ENCODE measurements around the gene CNPY1.
A peak's percentile ranks its signal among the peaks of the same experiment; 100 is the strongest.

Gene CNPY1

GRCh38 chr7:155511702-155511996, 34.7 kb downstream of the CNPY1 start:
- DNase-seq (ENCODE audit: low spot score): no peak

DNA sequence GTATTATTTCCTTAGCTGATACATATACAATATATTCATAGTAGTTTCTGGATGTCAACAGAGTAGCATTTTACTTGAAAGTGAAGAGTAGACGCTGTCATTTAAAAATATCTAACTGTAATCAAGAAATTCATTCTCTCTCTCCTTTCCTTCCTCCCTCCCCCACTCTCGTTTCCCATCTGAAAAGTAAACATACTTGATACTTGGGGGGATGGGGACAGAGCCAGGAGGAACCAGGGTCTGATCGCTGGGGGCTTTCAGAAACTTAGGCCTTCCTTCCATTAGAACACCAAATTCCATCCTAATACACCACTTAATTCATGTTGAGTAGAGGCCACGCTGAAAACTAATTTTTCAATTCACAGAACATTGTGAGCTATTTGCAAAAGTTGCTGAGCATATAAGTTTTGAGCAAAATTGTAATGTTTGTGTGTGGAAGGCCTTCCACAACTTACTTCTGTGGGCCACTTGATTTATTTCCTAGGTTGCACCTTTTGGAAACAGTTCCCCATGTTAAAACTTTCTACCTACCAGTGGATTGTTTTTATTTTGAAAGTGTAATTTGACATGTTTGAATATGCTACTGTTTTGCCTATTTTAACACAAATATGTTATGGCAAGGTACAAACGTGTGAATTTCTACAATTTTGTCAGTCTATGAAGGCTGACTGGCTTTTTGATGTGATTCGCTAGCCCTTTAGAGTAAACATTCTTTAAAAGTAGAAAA, 35.2 kb downstream of the CNPY1 start:
- no peak for DNase-seq (ENCODE audit: low spot score)

GRCh38 chr7:155509725-155510551, 36.4 kb downstream of the CNPY1 start:
- DNase-seq (ENCODE audit: low spot score): no peak

DNA sequence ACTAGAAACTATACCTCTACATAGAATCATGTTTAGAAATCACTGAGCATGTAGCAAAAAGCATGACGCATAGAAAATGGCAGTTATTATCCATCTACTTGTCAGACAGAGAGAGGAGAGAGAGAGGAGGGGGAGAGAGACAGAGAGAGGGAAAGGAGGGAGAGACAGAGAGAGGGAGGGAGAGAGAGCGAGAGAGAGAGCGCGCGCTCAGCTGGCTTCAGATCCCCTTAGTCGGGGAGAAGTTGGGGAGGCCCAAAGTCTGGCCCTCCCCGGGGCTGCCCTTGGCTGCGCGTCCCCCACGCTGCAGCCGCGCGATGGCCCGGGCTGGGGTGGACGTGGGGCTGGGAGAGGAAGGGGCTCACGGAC, 37.0 kb downstream of the CNPY1 start:
- no peak for DNase-seq (ENCODE audit: low spot score)

GRCh38 chr7:155508376-155509358, 37.7 kb downstream of the CNPY1 start:
- DNase-seq (ENCODE audit: low spot score): no peak

- DNase-seq (ENCODE audit: low spot score): no peak
Measured at GRCh38 chr7:155507576-155507975, 38.8 kb downstream of the CNPY1 start.

DNA sequence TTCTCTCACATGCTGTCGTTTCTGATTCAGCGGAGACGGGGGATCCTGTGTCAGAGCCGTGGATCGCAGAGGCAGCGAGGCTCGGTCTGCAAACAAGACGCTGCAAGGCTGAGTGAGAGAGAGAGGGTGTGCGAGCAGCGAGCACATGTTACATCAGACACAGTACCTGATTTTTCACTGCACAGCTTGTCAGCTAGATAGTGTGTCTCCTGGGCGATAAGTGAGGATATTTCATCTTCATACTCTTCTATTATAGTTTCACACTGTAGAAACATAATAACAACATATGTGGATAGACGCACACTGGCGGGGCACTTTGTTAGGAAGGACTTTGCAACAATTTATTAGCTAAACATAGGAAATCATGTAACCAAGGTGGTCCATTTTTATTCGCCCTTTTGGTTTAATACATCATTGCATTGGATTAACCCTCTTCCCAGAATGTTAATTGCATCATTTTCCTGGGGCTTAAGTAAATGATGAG, 39.5 kb downstream of the CNPY1 start:
- no peak for DNase-seq (ENCODE audit: low spot score)

GRCh38 chr7:155505422-155505793, 41.0 kb downstream of the CNPY1 start:
- DNase-seq (ENCODE audit: low spot score): no peak

DNA sequence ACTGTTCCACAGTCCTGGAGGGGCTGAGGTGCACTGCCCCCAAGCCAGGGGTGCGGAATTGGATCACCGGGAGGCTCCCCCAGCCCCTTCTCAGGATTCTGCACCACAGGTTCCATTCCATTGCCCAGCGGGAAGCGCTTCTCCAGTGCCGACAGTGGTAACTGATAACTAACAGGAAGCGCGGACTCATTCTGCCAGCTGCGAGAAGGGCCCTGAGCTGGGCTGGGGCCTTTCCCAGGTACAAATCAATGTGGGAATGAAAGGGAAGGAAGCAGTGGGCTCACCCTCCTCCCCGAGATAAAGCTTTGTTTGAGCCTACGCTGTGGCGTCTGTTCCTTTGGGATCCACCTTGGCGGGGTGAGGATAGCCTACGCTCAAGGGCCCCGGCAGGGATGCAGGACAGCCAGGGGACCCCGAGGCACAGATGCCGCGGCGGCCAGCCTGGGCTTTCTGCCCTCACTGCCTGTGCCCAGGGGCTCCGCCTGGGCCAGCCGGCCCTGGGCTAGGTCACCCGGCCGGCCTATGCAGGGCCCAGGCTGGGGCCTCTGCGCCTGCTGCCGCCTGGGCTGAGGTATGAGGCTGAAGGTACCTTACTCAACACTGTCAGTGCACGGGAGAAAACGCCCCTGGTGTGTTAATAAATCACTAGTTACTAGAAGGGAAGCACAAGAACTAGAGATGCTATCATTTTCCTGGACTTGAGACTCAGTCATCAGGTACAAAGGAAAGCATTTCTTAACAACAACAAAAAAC, 49.0 kb downstream of the CNPY1 start:
- no peak for DNase-seq (ENCODE audit: low spot score)

GRCh38 chr7:155496267-155497005, 49.9 kb downstream of the CNPY1 start:
- no peak for DNase-seq (ENCODE audit: low spot score)

DNA sequence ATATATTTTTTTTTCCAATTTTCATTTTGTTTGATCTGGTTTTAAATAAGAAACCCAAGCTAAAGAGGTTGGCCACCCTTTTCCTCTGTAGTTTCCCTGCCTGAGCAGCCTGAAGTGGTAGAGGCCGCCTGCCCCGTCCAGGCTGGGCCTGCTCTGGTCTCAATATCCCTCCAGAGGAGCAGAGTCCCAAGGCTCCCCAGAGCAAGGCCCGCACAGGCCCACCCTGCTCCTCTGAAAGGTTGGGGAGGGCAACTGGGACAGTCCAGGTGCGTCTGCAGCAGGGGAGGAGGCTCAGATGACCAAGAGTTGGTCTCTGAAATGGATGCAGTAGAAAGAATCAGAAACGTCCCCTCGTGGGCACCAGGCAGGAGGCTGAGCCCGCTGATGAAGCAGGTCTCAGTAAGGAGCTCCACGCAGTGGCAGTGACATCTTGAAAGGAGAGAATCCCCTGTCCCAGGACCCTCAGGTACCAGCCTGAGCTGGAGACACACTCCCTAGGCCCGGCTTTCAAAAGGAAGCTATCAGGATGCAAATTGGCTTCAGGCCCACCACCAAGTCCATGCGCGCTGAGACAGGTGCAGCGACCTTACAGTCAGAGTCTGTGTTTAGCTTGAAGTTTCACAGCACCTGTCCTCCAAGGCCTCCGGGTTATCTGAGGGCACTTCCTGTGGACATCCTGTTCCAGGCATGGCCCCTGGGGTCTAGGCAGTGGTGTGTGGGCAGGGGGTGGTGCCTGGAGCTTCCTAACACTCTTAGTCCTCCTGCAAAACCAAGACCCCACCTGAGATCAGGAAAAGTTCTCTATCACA, 50.7 kb downstream of the CNPY1 start:
- no peak for DNase-seq (ENCODE audit: low spot score)

DNA sequence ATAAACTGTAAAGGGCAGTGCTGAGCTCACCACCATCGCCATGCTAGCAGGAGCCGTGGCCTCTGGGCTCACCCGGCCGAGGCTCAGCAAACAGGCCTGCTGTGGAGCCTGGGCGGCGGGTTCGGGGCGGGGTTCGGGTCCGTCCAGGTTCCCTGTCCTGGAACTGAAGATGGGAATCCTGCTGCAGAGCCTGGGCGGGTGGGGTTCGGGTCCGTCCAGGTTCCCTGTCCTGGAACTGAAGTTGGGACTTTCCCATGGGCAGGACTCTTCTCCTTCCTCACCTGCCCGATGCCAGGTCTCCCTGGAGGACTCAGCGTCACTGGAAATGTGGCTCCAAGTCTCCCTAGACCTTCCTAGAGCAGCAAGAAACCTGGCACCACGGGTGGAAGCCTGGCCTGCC, 51.8 kb downstream of the CNPY1 start:
- DNase-seq (ENCODE audit: low spot score): no peak

DNA sequence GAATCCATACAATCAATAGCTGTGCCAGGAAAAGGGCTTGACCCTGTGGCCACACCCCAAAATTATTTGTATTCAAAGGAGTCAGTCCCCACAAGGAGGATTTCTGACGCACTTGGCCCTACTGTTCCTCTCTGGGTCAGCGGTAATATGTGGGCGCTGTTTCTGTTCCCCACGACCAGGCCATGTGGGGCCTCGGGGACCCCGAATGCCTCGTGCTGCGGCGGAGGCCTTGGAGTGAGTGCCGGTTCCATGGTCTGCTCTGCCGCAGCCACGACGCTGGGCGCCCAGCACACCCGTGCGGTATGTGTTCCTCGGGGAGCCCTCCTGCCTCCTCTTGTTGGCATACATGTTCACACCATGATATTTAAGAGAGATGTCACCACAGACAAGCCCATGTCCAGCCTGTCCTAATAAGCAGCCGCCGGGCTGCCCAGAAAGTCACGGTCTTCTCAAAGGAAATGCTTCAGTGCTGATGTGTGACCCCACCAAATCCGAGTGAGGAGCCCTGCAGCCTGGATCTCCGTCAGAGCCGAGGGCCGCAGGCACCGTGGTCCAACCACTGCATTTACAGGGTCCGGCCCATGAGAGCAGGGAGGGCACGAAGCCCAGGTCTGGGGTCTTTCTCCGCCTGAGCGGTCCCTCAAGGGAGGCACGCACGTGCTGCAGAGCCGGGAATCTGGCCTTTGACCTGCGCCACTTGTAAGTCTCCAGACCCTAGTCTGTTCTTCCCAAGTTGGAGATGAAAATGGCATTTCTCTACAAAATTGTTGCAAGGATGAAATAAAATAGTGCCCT, 52.4 kb downstream of the CNPY1 start:
- DNase-seq (ENCODE audit: low spot score): no peak

GRCh38 chr7:155491812-155492211, 54.5 kb downstream of the CNPY1 start:
- no peak for DNase-seq (ENCODE audit: low spot score)

DNA sequence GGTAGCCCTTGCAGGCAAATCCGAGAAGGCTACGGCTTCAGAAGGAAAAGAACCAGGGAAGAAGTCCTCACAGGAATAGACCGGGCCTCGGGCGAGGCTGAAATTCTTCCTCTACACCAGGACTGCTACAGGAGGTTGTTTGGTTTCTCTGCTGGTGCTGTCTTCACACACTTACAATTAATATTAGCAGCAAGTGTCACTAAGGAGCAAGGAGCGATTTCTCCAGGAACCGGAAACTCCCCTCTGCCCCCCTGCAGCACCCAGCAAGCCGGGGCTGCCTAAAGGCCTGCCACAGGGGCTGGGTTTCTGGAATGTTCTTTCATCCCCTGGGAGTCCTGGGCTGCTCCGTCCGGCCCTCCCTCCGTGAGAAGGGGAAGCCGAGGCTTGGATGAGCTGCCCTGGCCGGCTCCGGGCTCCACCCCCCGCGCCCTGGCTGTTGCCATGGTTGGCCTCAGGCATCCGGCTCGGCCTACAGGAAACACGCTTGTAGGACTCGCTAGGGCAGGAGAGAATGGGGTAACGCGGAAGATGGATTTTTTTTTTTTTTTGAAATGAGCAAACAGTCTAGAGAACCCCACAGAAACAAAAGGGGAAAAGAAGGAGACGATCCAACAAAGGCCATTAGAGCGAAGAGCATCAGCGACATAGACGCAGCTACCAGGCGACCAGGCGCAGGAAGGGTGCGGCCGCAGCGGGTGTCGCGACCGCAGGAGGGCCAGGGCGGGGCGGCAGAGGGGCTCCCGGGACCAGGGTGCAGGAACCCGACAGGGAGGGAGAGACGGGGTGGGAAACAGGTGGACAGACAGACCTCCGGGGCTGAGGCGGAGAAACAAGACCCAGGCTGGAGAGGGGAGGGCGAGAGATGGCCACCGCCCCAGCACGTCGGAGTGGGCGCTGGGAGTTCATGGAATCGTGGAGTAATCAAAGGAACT, 55.4 kb downstream of the CNPY1 start:
- DNase-seq (ENCODE audit: low spot score): peak; percentile 25

DNA sequence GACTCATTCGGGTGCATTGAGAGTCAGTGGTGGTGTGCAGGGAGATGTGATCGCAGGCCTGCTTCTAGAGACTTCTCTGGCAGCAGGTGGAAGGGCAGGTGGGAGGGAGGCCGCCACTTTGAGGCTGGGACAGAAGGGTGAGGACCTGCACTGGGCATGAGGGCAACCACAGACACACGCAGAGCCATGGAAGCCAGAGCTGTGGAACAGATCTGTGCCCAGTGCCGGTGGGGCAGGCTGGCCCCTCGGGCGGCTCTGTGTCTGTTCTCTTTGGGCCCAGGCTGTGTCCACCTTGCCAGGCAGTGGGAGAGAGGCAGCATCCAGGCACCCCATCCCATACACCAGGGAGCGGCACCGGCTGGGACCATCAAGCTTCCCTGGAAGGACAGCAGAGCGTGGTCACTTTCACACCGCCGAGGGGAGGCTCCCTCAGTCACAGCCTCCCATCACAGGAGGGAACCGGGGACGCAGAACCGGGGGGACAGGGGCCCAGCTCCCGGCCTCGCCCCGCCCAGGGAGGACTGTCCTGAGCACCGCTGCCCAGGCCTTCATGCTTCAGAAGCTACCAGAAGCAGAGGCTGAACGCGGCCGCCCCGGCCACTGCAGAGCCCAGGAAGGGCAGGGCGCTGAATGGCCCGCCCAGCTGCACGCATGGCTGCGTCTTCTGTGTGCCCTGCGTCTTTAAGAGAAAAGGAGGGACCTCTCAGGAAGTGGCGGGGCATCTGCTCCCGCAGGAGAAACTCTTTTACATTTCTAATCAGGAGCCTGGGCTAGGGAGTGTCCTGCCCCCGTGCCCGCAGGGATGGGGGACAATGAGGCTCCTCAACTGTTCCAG, 56.3 kb downstream of the CNPY1 start:
- no peak for DNase-seq (ENCODE audit: low spot score)

DNA sequence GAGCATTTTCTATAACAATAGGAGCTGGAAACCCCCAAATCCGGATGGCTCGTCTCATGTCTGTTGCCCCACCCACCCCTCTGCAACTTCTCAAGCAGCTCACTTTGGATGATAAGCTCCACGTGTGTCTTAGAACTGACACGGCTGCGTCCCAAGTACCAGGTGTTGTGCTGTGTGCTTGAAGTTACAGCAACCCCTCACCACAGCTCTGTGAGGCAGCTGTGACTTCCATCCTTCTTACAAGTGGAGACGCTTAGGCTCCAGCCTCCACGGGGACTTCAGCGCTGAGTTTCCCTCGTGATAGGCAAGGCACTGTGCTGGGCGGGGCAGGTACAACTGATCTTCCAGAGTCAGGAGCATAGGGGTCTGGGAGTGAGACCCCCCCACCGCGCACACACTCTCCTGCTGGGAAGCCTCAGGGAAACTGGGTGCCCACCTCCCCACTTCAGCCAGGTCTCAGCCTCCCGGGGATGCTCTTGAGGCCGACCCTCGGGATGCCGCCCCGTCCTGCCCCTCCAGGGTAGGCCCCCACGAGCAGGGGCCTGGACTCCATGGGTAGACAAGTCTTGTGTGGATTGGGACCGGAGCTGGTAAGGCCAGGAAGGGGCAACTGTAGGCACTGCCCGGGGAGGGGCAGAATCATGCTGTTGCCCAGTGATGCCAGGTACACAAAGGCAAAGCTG, 57.1 kb downstream of the CNPY1 start:
- DNase-seq (ENCODE audit: low spot score): no peak

All from Ammon's horn (tissue), 1 donor.